Duodenal mucosa (tissue), 2 donors: ENCODE measurements around the gene TBX20.

ENCODE experiments used
- H3K27ac ChIP-seq: one replicate; pipeline ENCODE4 v1.7.0; 2013; ENCODE audit warnings: low read depth, low read length
- H3K27me3 ChIP-seq, 2 donors: one replicate each; pipeline ENCODE4 v1.7.0; 2013; ENCODE audit warnings: low read length in 2 of 2, control low read depth in 1 of 2; ENCODE audit not compliant: insufficient read depth in 2 of 2, control insufficient read depth in 1 of 2
- H3K36me3 ChIP-seq, 2 donors: one replicate each; pipeline ENCODE4 v1.7.0; 2013; ENCODE audit warnings: low read length in 2 of 2, control low read depth in 1 of 2; ENCODE audit not compliant: insufficient read depth in 2 of 2, control insufficient read depth in 1 of 2
- H3K4me1 ChIP-seq, 2 donors: one replicate each; pipeline ENCODE4 v1.7.0; 2013; ENCODE audit warnings: low read length in 2 of 2, control low read depth in 1 of 2; ENCODE audit not compliant: insufficient read depth in 2 of 2, control insufficient read depth in 1 of 2
- H3K4me3 ChIP-seq, 2 donors: one replicate each; pipeline ENCODE4 v1.7.0; 2013; ENCODE audit warnings: low read length in 2 of 2, low read depth in 1 of 2
- H3K9ac ChIP-seq, 2 donors: one replicate each; pipeline ENCODE4 v1.7.0; 2013; ENCODE audit warnings: low read length in 2 of 2, low read depth in 1 of 2
- H3K9me3 ChIP-seq, 2 donors: one replicate each; pipeline ENCODE4 v1.7.0; 2013; ENCODE audit warnings: low read length in 2 of 2, control low read depth in 1 of 2; ENCODE audit not compliant: control insufficient read depth in 1 of 2

Gene TBX20

GRCh38 chr7:35253710-35254495 lies at the start of gene TBX20:
Gene TBX20 (minus strand): TSS chr7:35254100. CDS start chr7:35253620, 480 bp downstream.
- Histone ChIP-seq H3K4me1 (peaks cover 0 to 7% of the 10 kb centered on the region in 2 donors), H3K36me3 (no peaks in the 10 kb centered on the region), H3K27ac (no peak within 1 kb of the TSS), H3K9ac (no peak within 1 kb of the TSS), H3K9me3 (no peaks in the 10 kb centered on the region), H3K4me3 (peak within 1 kb of the TSS; percentile 47 to 58), H3K27me3 (peaks cover 87 to 94% of the 10 kb centered on the region in 2 donors)

GRCh38 chr7:35289376-35289775 lies 35.5 kb upstream of the TBX20 start:
- H3K27me3 ChIP-seq, result no peaks in the 10 kb centered on the region
- no peak overlapping the region for H3K4me3 ChIP-seq
- H3K27ac ChIP-seq, result no peak overlapping the region
- no peaks in the 10 kb centered on the region for H3K9me3 ChIP-seq
- H3K4me1 ChIP-seq, result no peaks in the 10 kb centered on the region
- no peak overlapping the region for H3K9ac ChIP-seq
- no peaks in the 10 kb centered on the region for H3K36me3 ChIP-seq

- Histone ChIP-seq H3K4me3 (no peak overlapping the region), H3K9me3 (no peaks in the 10 kb centered on the region), H3K27me3 (no peaks in the 10 kb centered on the region), H3K9ac (no peak overlapping the region), H3K4me1 (no peaks in the 10 kb centered on the region), H3K36me3 (no peaks in the 10 kb centered on the region), H3K27ac (no peak overlapping the region)
Observed at GRCh38 chr7:35286986-35287385, 33.1 kb upstream of the TBX20 start.

GRCh38 chr7:35286422-35286821 lies 32.5 kb upstream of the TBX20 start:
- Histone ChIP-seq H3K9ac (no peak overlapping the region), H3K27ac (no peak overlapping the region), H3K36me3 (no peaks in the 10 kb centered on the region), H3K4me1 (no peaks in the 10 kb centered on the region), H3K27me3 (no peaks in the 10 kb centered on the region), H3K4me3 (no peak overlapping the region), H3K9me3 (no peaks in the 10 kb centered on the region)

- Histone ChIP-seq H3K9ac (no peak overlapping the region), H3K9me3 (no peaks in the 10 kb centered on the region), H3K4me1 (no peaks in the 10 kb centered on the region), H3K4me3 (no peak overlapping the region), H3K27me3 (no peaks in the 10 kb centered on the region), H3K36me3 (no peaks in the 10 kb centered on the region), H3K27ac (no peak overlapping the region)
Observed at GRCh38 chr7:35285799-35286198, 31.9 kb upstream of the TBX20 start.

GRCh38 chr7:35280902-35281301 lies 27.0 kb upstream of the TBX20 start:
- H3K4me3 ChIP-seq, result no peak overlapping the region
- H3K4me1 ChIP-seq, result no peaks in the 10 kb centered on the region
- no peaks in the 10 kb centered on the region for H3K27me3 ChIP-seq
- H3K9me3 ChIP-seq, result no peaks in the 10 kb centered on the region
- H3K36me3 ChIP-seq, result no peaks in the 10 kb centered on the region
- no peak overlapping the region for H3K27ac ChIP-seq
- H3K9ac ChIP-seq, result no peak overlapping the region

GRCh38 chr7:35277359-35277758 lies 23.5 kb upstream of the TBX20 start:
- no peaks in the 10 kb centered on the region for H3K4me1 ChIP-seq
- no peaks in the 10 kb centered on the region for H3K27me3 ChIP-seq
- no peaks in the 10 kb centered on the region for H3K36me3 ChIP-seq
- H3K9me3 ChIP-seq, result no peaks in the 10 kb centered on the region
- no peak overlapping the region for H3K9ac ChIP-seq
- H3K27ac ChIP-seq, result no peak overlapping the region
- H3K4me3 ChIP-seq, result no peak overlapping the region

GRCh38 chr7:35272246-35272645 lies 18.3 kb upstream of the TBX20 start:
- H3K27ac ChIP-seq, result no peak overlapping the region
- no peaks in the 10 kb centered on the region for H3K27me3 ChIP-seq
- no peak overlapping the region for H3K9ac ChIP-seq
- no peak overlapping the region for H3K4me3 ChIP-seq
- H3K4me1 ChIP-seq, result no peaks in the 10 kb centered on the region
- H3K36me3 ChIP-seq, result no peaks in the 10 kb centered on the region
- no peaks in the 10 kb centered on the region for H3K9me3 ChIP-seq

- Histone ChIP-seq H3K4me3 (no peak overlapping the region), H3K27me3 (peaks cover 0 to 4% of the 10 kb centered on the region in 2 donors), H3K36me3 (no peaks in the 10 kb centered on the region), H3K9me3 (no peaks in the 10 kb centered on the region), H3K9ac (no peak overlapping the region), H3K27ac (no peak overlapping the region), H3K4me1 (no peaks in the 10 kb centered on the region)
Observed at GRCh38 chr7:35268953-35269352, 15.1 kb upstream of the TBX20 start.

GRCh38 chr7:35267411-35267810 lies 13.5 kb upstream of the TBX20 start:
- H3K27ac ChIP-seq, result no peak overlapping the region
- H3K4me3 ChIP-seq, result no peak overlapping the region
- H3K9me3 ChIP-seq, result no peaks in the 10 kb centered on the region
- H3K36me3 ChIP-seq, result no peaks in the 10 kb centered on the region
- H3K9ac ChIP-seq, result no peak overlapping the region
- peaks cover 0 to 15% of the 10 kb centered on the region in 2 donors for H3K27me3 ChIP-seq
- H3K4me1 ChIP-seq, result no peaks in the 10 kb centered on the region
